Endodermal cell (in vitro differentiated cells): ENCODE results near the gene ADSS1. TPM values are rescaled to one million over a fixed set of nuclear protein-coding genes. Genes with fewer than 3 reads are reported as not detected.

ENCODE experiments used
- DNase-seq: peaks from one replicate; pipeline ENCODE4 v3.0.0-alpha.2; 2017
- H3K27ac ChIP-seq: 2 replicates; pipeline ENCODE4 v1.5.1; 2013; ENCODE audit warnings: mild to moderate bottlenecking, low read depth, low read length, moderate library complexity
- H3K27me3 ChIP-seq: 2 replicates; pipeline ENCODE4 v1.6.1; 2013; ENCODE audit warnings: mild to moderate bottlenecking, low read length, moderate library complexity; ENCODE audit not compliant: insufficient read depth, control insufficient read depth, poor library complexity, severe bottlenecking
- H3K36me3 ChIP-seq: 2 replicates; pipeline ENCODE4 v1.7.0; 2013; ENCODE audit warnings: mild to moderate bottlenecking, low read length, moderate library complexity; ENCODE audit not compliant: control insufficient read depth, insufficient read depth
- H3K4me1 ChIP-seq: one replicate; pipeline ENCODE4 v1.7.0; 2013; ENCODE audit warnings: low read length; ENCODE audit not compliant: control insufficient read depth, insufficient read depth
- H3K4me3 ChIP-seq: 2 replicates; pipeline ENCODE4 v1.5.1; 2013; ENCODE audit warnings: mild to moderate bottlenecking, low read length, moderate library complexity
- H3K9ac ChIP-seq: 2 replicates; pipeline ENCODE4 v1.6.1; 2013; ENCODE audit warnings: mild to moderate bottlenecking, low read length, moderate library complexity; ENCODE audit not compliant: poor library complexity, severe bottlenecking; ENCODE audit errors: extremely low read depth
- H3K9me3 ChIP-seq: 2 replicates; pipeline ENCODE4 v1.6.1; 2013; ENCODE audit warnings: mild to moderate bottlenecking, low read length, moderate library complexity; ENCODE audit not compliant: control insufficient read depth
- H3K27ac Mint-ChIP-seq: 2 replicates; pipeline ENCODE4 v1.8.0; 2020; ENCODE audit warnings: mixed read lengths
- H3K27me3 Mint-ChIP-seq: 2 replicates; pipeline ENCODE4 v1.8.0; 2021; ENCODE audit warnings: mild to moderate bottlenecking, mixed read lengths; ENCODE audit not compliant: insufficient read depth
- H3K36me3 Mint-ChIP-seq: 2 replicates; pipeline ENCODE4 v1.8.0; 2020; ENCODE audit warnings: low read depth, mixed read lengths
- H3K4me1 Mint-ChIP-seq: 2 replicates; pipeline ENCODE4 v1.8.0; 2020; ENCODE audit warnings: mixed read lengths
- H3K4me3 Mint-ChIP-seq: 2 replicates; pipeline ENCODE4 v1.8.0; 2020; ENCODE audit warnings: mild to moderate bottlenecking, moderate library complexity, mixed read lengths
- H3K9me3 Mint-ChIP-seq: 2 replicates; pipeline ENCODE4 v1.8.0; 2020; ENCODE audit warnings: mild to moderate bottlenecking, mixed read lengths
- WGBS, 2 experiments: methylation state at CpG; one replicate each; pipeline versions ENCODE4 v1.1.5 to v1.1.7; 2013; ENCODE audit warnings: missing lambda C conversion rate in 2 of 2, mixed read lengths in 1 of 2; ENCODE audit not compliant: insufficient coverage in 1 of 2, insufficient read length in 1 of 2; 5-methylcytosine and 5-hydroxymethylcytosine counted together
- total RNA-seq, 2 donors: library from RNA; stranded (reverse); fragmentation: NEBNext Ultra II Directional in 1 of 2; extraction: Animal tissue kit (Norgen Biotek cat#: 25700) in 1 of 2; gene quantifications; 2 replicates in 1 of 2; 3 replicates in 1 of 2; pipeline ENCODE4 v1.2.1, GENCODE V29; 2021
- TF ChIP-seq, protein P1 (sequence below): fragments of 200-600 bp; sonication (generic); conservative IDR thresholded peaks from 2 replicates; pipeline ENCODE4 v1.5.0; 2021; ENCODE audit warnings: antibody characterized with exemption, mild to moderate bottlenecking

The ADSS1 gene
- total RNA-seq, 2 donors from 2014 or later = 15.8 to 31.0 TPM

GRCh38 chr14:104702106-104702505 is 21.9 kb upstream of the ADSS1 start:
- 89 to 95% methylated on average over 5 to 12 of the region's 12 CpGs for WGBS, 2 experiments
- H3K4me3 ChIP-seq = no peak overlapping the region
- no peak overlapping the region for H3K27ac Mint-ChIP-seq
- no peaks in the 10 kb centered on the region for H3K27me3 Mint-ChIP-seq
- TF ChIP-seq, protein P1, sequence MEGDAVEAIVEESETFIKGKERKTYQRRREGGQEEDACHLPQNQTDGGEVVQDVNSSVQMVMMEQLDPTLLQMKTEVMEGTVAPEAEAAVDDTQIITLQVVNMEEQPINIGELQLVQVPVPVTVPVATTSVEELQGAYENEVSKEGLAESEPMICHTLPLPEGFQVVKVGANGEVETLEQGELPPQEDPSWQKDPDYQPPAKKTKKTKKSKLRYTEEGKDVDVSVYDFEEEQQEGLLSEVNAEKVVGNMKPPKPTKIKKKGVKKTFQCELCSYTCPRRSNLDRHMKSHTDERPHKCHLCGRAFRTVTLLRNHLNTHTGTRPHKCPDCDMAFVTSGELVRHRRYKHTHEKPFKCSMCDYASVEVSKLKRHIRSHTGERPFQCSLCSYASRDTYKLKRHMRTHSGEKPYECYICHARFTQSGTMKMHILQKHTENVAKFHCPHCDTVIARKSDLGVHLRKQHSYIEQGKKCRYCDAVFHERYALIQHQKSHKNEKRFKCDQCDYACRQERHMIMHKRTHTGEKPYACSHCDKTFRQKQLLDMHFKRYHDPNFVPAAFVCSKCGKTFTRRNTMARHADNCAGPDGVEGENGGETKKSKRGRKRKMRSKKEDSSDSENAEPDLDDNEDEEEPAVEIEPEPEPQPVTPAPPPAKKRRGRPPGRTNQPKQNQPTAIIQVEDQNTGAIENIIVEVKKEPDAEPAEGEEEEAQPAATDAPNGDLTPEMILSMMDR = no peak
- H3K9me3 ChIP-seq = peaks cover 12% of the 10 kb centered on the region
- H3K9ac ChIP-seq = no peak overlapping the region
- H3K36me3 ChIP-seq = peaks cover 29% of the 10 kb centered on the region
- H3K4me3 Mint-ChIP-seq = no peak overlapping the region
- H3K4me1 ChIP-seq = no peaks in the 10 kb centered on the region
- H3K27me3 ChIP-seq = no peaks in the 10 kb centered on the region
- H3K9me3 Mint-ChIP-seq = peaks cover 11% of the 10 kb centered on the region
- DNase-seq = no peak
- H3K27ac ChIP-seq = no peak overlapping the region
- peaks cover 7% of the 10 kb centered on the region for H3K4me1 Mint-ChIP-seq
- H3K36me3 Mint-ChIP-seq = peaks cover 36% of the 10 kb centered on the region

DNA sequence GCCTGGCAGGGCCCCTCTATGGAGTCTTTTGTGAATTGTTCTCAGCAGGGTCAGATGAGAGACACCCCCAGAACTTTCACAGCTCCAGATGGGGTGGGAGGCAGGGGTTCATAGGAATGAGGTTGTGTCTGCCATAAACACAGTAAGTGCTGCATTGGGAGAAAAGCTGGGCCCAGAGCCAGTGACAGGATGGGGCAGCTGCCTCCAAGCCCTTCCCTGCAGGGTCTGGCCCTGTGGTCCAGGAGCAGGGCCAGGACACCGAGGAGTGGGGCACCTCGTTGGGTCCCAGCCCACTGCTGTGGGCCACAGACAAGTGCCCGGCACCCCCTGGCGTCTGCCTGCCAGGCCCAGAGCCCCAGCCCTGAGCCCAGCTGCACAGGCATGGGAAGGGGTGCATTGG is 21.4 kb upstream of the ADSS1 start:
- TF ChIP-seq, protein P1 = no peak
- H3K27ac ChIP-seq = no peak overlapping the region
- Mint-ChIP-seq H3K27ac (no peak overlapping the region), H3K4me1 (peaks cover 7% of the 10 kb centered on the region), H3K36me3 (peaks cover 36% of the 10 kb centered on the region), H3K27me3 (no peaks in the 10 kb centered on the region), H3K4me3 (no peak overlapping the region), H3K9me3 (peaks cover 11% of the 10 kb centered on the region)
- no peak overlapping the region for H3K9ac ChIP-seq
- 96% methylated on average over 4 of the region's 4 CpGs; no CpG with 5 or more reads in 1 of the 2 experiments for WGBS, 2 experiments
- H3K4me3 ChIP-seq = no peak overlapping the region
- H3K4me1 ChIP-seq = no peaks in the 10 kb centered on the region
- H3K27me3 ChIP-seq = no peaks in the 10 kb centered on the region
- H3K9me3 ChIP-seq = peaks cover 12% of the 10 kb centered on the region
- H3K36me3 ChIP-seq = peaks cover 29% of the 10 kb centered on the region
- no peak for DNase-seq

- Mint-ChIP-seq H3K36me3 (peaks cover 36% of the 10 kb centered on the region), H3K4me3 (no peak overlapping the region), H3K4me1 (peaks cover 7% of the 10 kb centered on the region), H3K27me3 (no peaks in the 10 kb centered on the region), H3K9me3 (peaks cover 11% of the 10 kb centered on the region), H3K27ac (no peak overlapping the region)
- H3K4me1 ChIP-seq = no peaks in the 10 kb centered on the region
- WGBS, 2 experiments = 96% methylated on average over 26 to 28 of the region's 28 CpGs
- H3K27ac ChIP-seq = no peak overlapping the region
- no peak for DNase-seq
- TF ChIP-seq, protein P1 = no peak
- H3K9me3 ChIP-seq = peaks cover 12% of the 10 kb centered on the region
- H3K4me3 ChIP-seq = no peak overlapping the region
- H3K36me3 ChIP-seq = peaks cover 29% of the 10 kb centered on the region
- no peak overlapping the region for H3K9ac ChIP-seq
- no peaks in the 10 kb centered on the region for H3K27me3 ChIP-seq
These were observed 20.8 kb upstream of the ADSS1 start for GRCh38 chr14:104703269-104703668.
